K562 (cell line): ENCODE results near the gene LMAN2. TPM values are rescaled to one million over a fixed set of nuclear protein-coding genes. Genes with fewer than 3 reads are reported as not detected.

Experiments
- ATAC-seq: fragments of 200-7000 bp; cut with Tn5 transposase; 3 replicates; pipeline ENCODE4 v1.9.1; 2020; ENCODE audit warnings: moderate library complexity
- BruUV-seq: library from RNA; stranded (reverse); fragments of 400-500 nt; replicated peaks from 2 replicates; lab custom pipeline; 2021; lab: Mats Ljungman, UMichigan
- CTCF ChIA-PET: fragments of 300-600 bp; formaldehyde crosslinking; extraction: SDS; loops from one replicate; lab custom pipeline; 2021; ENCODE audit warnings: low intra/inter-chr PET ratio; lab: Yijun Ruan, JAX
- POLR2A ChIA-PET: fragments of 300-600, 350-650 bp; sonication (Branson Sonifier 250); formaldehyde crosslinking; extraction: SDS; loops from one replicate; lab custom pipeline; 2021; ENCODE audit warnings: antibody characterized with exemption, inconsistent platforms; lab: Yijun Ruan, JAX
- DNase-seq, 4 experiments: peaks; one replicate each; pipeline versions ENCODE4 v3.0.0 to v3.0.0-alpha.2; 2011 to 2018; ENCODE audit warnings: low spot score in 3 of 4, mixed read lengths in 3 of 4; ENCODE audit errors: extremely low read depth in 1 of 4
- FAIRE-seq: peaks from 2 replicates; lab custom pipeline; 2011; peaks lifted over from hg19 to GRCh38; lab: Jason Lieb, UNC
- H2AFZ ChIP-seq: 2 replicates; pipeline ENCODE4 v1.6.0; 2011; ENCODE audit warnings: low read depth, low read length, control low read depth, inconsistent platforms
- H3K27ac ChIP-seq: fragments of 200-600 bp; 3 replicates; pipeline ENCODE4 v1.8.0; 2011; ENCODE audit warnings: low read depth, mild to moderate bottlenecking, control low read depth, inconsistent platforms, low read length, moderate library complexity, mixed read lengths; ENCODE audit errors: extremely low read depth
- H3K27me3 ChIP-seq, 2 experiments: fragments of 300-600 bp in 1 of 2; 2 replicates in 1 of 2; 3 replicates in 1 of 2; pipeline versions ENCODE4 v1.6.0 to v1.8.0; 2011; ENCODE audit warnings: inconsistent platforms in 2 of 2, low read length in 2 of 2, mild to moderate bottlenecking in 1 of 2, mixed read lengths in 1 of 2, moderate library complexity in 1 of 2; ENCODE audit not compliant: control insufficient read depth in 2 of 2, insufficient read depth in 2 of 2
- H3K36me3 ChIP-seq: fragments of 300-600 bp; 3 replicates; pipeline ENCODE4 v1.8.0; 2011; ENCODE audit warnings: mild to moderate bottlenecking, low read length, inconsistent platforms; ENCODE audit not compliant: control insufficient read depth, insufficient read depth
- H3K4me1 ChIP-seq, 2 experiments: fragments of 200-600 bp in 1 of 2; replicated peaks in 1 of 2; 2 replicates in 1 of 2; 3 replicates in 1 of 2; pipeline versions ENCODE4 v1.5.1 to v1.8.0; 2011; ENCODE audit warnings: inconsistent platforms in 2 of 2, low read length in 2 of 2, mild to moderate bottlenecking in 1 of 2, mixed read lengths in 1 of 2, moderate library complexity in 1 of 2; ENCODE audit not compliant: control insufficient read depth in 2 of 2, insufficient read depth in 2 of 2
- H3K4me2 ChIP-seq: 2 replicates; pipeline ENCODE4 v1.6.1; 2011; ENCODE audit warnings: low read length, control low read depth, inconsistent platforms, mixed read lengths; ENCODE audit not compliant: insufficient read depth
- H3K4me3 ChIP-seq: fragments of 200-600 bp; sonication (generic), shearing (Covaris generic); 2 replicates; pipeline ENCODE4 v1.5.1; 2016; ENCODE audit warnings: control low read depth, inconsistent platforms
- H3K79me2 ChIP-seq: fragments of 200-600 bp; 3 replicates; pipeline ENCODE4 v1.8.0; 2011; ENCODE audit warnings: low read length, inconsistent platforms; ENCODE audit not compliant: control insufficient read depth, insufficient read depth
- H3K9ac ChIP-seq, 2 experiments: 2 replicates each; pipeline versions ENCODE4 v1.6.0 to v1.6.1; 2011; ENCODE audit warnings: low read depth in 2 of 2, low read length in 2 of 2, control low read depth in 1 of 2, inconsistent platforms in 1 of 2, mild to moderate bottlenecking in 1 of 2, mixed read lengths in 1 of 2; ENCODE audit not compliant: insufficient read depth in 1 of 2
- H3K9me1 ChIP-seq: one replicate; pipeline ENCODE4 v1.6.0; 2011; ENCODE audit warnings: inconsistent platforms, mild to moderate bottlenecking, low read length, moderate library complexity; ENCODE audit not compliant: control insufficient read depth, insufficient read depth
- H3K9me3 ChIP-seq: replicated peaks from 2 replicates; pipeline ENCODE4 v1.5.1; 2011; ENCODE audit warnings: low read depth, low read length, inconsistent platforms; ENCODE audit not compliant: control insufficient read depth, insufficient read depth
- H4K20me1 ChIP-seq: replicated peaks from 2 replicates; pipeline ENCODE4 v1.6.1; 2011; ENCODE audit warnings: low read length, inconsistent platforms, mixed read lengths; ENCODE audit not compliant: control insufficient read depth, insufficient read depth
- ID3 ChIP-seq, 2 experiments: fragments of 250-450 bp in 1 of 2; fragments of 450-650 bp in 1 of 2; sonication (Bioruptor Pico) in 1 of 2; IDR thresholded peaks; 2 replicates each; pipeline versions ENCODE4 v1.6.1 to v1.8.0; 2016 to 2021; ENCODE audit warnings: mild to moderate bottlenecking in 2 of 2, moderate library complexity in 2 of 2, missing compliant biosample characterization in 1 of 2, missing genetic modification characterization in 1 of 2
- ZNF134 ChIP-seq: fragments of 250-450 bp; sonication (Bioruptor Pico); conservative IDR thresholded peaks from 2 replicates; pipeline ENCODE4 v1.4.0; 2020
- ZNF253 ChIP-seq: fragments of 250-450 bp; sonication (Bioruptor Pico); conservative IDR thresholded peaks from 2 replicates; pipeline ENCODE4 v1.6.1; 2021; ENCODE audit warnings: mild to moderate bottlenecking
- ZNF395 ChIP-seq: fragments of 200-800 bp; sonication (Bioruptor generic); IDR thresholded peaks from 2 replicates; pipeline ENCODE4 v1.6.1; 2017; ENCODE audit warnings: missing genetic modification characterization, missing compliant biosample characterization
- WGBS: fragments of 100-300 bp; shearing (Covaris generic); methylation state at CpG from one replicate; pipeline ENCODE4 v1.1.6; 2016; ENCODE audit warnings: low coverage, mixed read lengths; ENCODE audit not compliant: insufficient coverage; ENCODE audit errors: missing lambda C conversion rate; 5-methylcytosine and 5-hydroxymethylcytosine counted together
- in situ Hi-C: fragments of 300-500 bp; cut with MboI; formaldehyde crosslinking; loops from 4 replicates; pipeline ENCODE4 v1.15.0; 2018; ENCODE audit warnings: inconsistent platforms, mixed read lengths
- intact Hi-C: fragments of 100-400 bp; cut with micrococcal nuclease; formaldehyde crosslinking; loops from 2 replicates; pipeline ENCODE4 v1.14.2; 2022
- polyA plus RNA-seq, 8 experiments: library from polyadenylated mRNA; depleted of rRNA in 4 of 8; stranded (reverse) in 5 of 8; unstranded in 3 of 8; fragments of >200 nt; fragmentation: Nextera tagmentation in 2 of 8; fragmentation: Illumina TruSeq in 1 of 8; extraction: Ambion mirVana in 2 of 8; extraction: Trizol in 1 of 8; gene quantifications; 2 replicates each; pipeline versions ENCODE4 v1.2.1 to v1.2.3, GENCODE V29; 2011 to 2014; ENCODE audit warnings: inconsistent platforms in 1 of 8, missing spikeins in 1 of 8
- total RNA-seq, 7 experiments: library from RNA; depleted of rRNA in 6 of 7; stranded (reverse); fragments of >200 nt in 6 of 7; fragmentation: Illumina TruSeq in 2 of 7; extraction: Trizol in 2 of 7; gene quantifications; 2 replicates each; pipeline versions ENCODE4 v1.2.1 to v1.2.3, GENCODE V29; 2011 to 2021; ENCODE audit warnings: low replicate concordance in 1 of 7

LMAN2 gene
- total and polyA plus RNA-seq, 9 of the 15 experiments (the other 6 are each of a cell fraction or from before 2014, with no cell fraction given), result 2.7 to 254 (median 136) TPM

GRCh38 chr5:177329883-177330282 is 21.6 kb downstream of the LMAN2 start (continued):
- no peak for TF ChIP-seq ZNF253 (CRISPR knock-in tag)
- TF ChIP-seq, all 486 proteins: peak for 0

- Histone ChIP-seq H3K9me3 (no peaks in the 10 kb centered on the region), H3K79me2 (no peaks in the 10 kb centered on the region), H3K27ac (no peak overlapping the region), H2AFZ (no peak overlapping the region), H3K4me1 (peaks cover 0 to 7% of the 10 kb centered on the region in 2 experiments; a peak in 1 of 5 replicates), H3K4me2 (no peak overlapping the region), H3K36me3 (peaks cover 53% of the 10 kb centered on the region; the same call in 2 of the 3 replicates), H3K27me3 (no peaks in the 10 kb centered on the region), H3K9ac (no peak overlapping the region), H3K4me3 (no peak overlapping the region), H3K9me1 (no peaks in the 10 kb centered on the region)
- CTCF ChIA-PET, result no interaction called here
- no peak for DNase-seq
- no TSS peak for BruUV-seq
- FAIRE-seq, result no peak
- no peak for ATAC-seq
- TF ChIP-seq ZNF134 (CRISPR knock-in tag), result no peak
- no peak for TF ChIP-seq ZNF395
- no peak for TF ChIP-seq ID3 (CRISPR knock-in tag; IDR thresholded peaks at IDR 0.05)
- no peak for TF ChIP-seq ID3 (tag; IDR thresholded peaks at IDR 0.05)
- TF ChIP-seq, all 486 proteins: peak for 0
- H4K20me1 ChIP-seq, result no peaks in the 10 kb centered on the region
- WGBS, result 88% methylated on average over 19 of the region's 19 CpGs
- in situ Hi-C loops, result no loop called here
- intact Hi-C loops, result no loop called here
- POLR2A ChIA-PET, result interaction anchor here (0.9 to 1.1 kb wide), 3 partner anchors 13 to 23 kb away, joined by 3 to 4 read pairs (median 3); partner anchors contain the start of gene LMAN2
Measured at GRCh38 chr5:177328545-177329231, 22.8 kb downstream of the LMAN2 start.
